ENCODE measurements around the gene AOAH.

GRCh38 chr7:36487756-36488336 lies 236.4 kb downstream of the AOAH start:
- TF ChIP-seq CTCF (IDR thresholded peaks at IDR 0.05) (peak; percentile 29 to 85 (median 78)), POLR2A (IDR thresholded peaks at IDR 0.05) (no peak)

Measured in adrenal gland (tissue), 5 donors.